GM13977 (cell line): Measurements from ENCODE around the gene AKNA.

Source experiments
- DNase-seq: peaks from one replicate; pipeline ENCODE4 v3.0.0; 2012; ENCODE audit warnings: low spot score
- in situ Hi-C: fragments of 300-500 bp; cut with MboI; formaldehyde crosslinking; loops from one replicate; pipeline ENCODE4 v1.12.0; 2022; ENCODE audit warnings: low sequenced_read_pairs, low pct_unique_long_range_greater_than_20kb, mixed read lengths, inconsistent platforms; ENCODE audit not compliant: unreplicated experiment
- TF ChIP-seq, protein P1 (sequence below): IDR thresholded peaks from 2 replicates; pipeline ENCODE4 v1.5.1; 2012; ENCODE audit warnings: mild to moderate bottlenecking, control low read depth; ENCODE audit not compliant: insufficient read depth; ENCODE audit errors: extremely low read depth, missing control alignments

Gene AKNA

DNA sequence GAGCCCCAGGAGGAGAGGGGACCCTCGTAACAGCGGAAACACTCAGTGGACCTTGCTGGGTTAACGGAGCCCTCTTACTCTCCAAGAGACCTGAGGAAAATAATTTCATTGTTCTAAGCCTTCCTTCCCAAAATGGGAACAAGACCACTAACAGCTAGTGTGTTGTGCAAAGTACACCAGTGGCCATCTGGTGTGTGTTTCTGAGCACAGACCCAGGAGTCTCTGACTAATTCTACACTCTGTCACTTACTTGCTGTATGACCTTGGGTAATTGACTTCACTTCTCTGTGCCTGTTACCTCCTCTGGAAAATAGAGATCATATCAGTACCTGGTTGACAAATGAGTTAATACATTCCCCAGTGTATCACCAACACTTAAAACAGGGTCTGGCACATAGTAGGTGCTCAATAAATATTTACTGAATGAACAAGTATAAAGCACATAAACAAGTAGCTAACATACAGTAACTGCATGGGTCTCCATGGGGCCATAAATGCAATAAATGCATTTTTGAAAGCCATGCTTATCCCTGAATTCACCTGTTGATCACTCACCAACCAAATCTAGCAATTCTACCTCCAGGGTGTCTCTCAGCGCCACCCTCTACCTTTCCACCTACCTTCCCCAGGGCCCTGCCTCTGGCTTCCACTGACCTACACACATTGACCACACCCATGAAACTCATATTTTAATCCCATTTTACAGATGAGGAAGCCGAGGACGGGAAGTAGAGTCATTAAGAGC is 44.7 kb upstream of the AKNA start:
- no peak for DNase-seq
- TF ChIP-seq, protein P1, sequence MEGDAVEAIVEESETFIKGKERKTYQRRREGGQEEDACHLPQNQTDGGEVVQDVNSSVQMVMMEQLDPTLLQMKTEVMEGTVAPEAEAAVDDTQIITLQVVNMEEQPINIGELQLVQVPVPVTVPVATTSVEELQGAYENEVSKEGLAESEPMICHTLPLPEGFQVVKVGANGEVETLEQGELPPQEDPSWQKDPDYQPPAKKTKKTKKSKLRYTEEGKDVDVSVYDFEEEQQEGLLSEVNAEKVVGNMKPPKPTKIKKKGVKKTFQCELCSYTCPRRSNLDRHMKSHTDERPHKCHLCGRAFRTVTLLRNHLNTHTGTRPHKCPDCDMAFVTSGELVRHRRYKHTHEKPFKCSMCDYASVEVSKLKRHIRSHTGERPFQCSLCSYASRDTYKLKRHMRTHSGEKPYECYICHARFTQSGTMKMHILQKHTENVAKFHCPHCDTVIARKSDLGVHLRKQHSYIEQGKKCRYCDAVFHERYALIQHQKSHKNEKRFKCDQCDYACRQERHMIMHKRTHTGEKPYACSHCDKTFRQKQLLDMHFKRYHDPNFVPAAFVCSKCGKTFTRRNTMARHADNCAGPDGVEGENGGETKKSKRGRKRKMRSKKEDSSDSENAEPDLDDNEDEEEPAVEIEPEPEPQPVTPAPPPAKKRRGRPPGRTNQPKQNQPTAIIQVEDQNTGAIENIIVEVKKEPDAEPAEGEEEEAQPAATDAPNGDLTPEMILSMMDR = no peak
- in situ Hi-C loops = no loop called here

DNA sequence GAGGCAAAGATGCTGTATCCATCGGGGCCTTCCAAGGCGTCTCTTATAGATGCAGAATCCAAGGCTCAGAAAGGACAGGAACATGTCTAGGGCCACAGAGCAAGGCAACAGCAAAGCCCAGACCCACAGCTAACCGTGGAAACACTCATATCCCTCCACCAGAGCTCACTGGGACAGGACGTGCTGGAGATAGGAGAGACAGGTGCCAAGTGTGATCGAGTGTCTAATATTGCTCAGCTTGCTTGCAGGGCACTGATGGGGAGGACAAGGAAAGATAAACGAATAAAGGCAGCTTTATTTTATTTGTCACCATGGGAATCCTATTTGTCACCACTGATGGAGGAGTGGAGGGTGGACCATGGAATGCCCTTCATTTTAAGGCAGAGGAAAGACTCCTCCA is 44.0 kb upstream of the AKNA start:
- TF ChIP-seq, protein P1 = no peak
- in situ Hi-C loops = no loop called here
- no peak for DNase-seq

GRCh38 chr9:114431003-114431402 is 43.2 kb upstream of the AKNA start:
- no peak for DNase-seq
- TF ChIP-seq, protein P1 = no peak
- in situ Hi-C loops = no loop called here

DNA sequence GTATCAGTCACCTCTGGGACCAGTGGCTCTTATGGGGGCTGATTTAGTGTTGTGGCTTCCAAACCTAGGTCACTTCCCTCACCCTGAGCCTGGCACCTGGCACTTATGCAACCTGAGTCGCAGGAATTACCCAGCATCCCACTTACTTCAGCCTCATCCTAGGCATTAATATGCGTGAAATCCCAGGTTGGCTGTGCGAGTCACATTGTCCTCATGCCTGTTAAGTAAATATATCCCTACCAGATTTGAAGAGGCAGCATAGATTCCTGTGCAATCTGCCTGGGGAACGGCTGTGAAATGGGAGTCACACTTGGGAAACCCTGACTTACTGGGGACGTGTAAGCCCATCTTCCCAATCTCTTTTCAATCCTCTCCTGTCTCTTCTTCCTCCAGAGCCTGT is 42.7 kb upstream of the AKNA start:
- TF ChIP-seq, protein P1 = no peak
- DNase-seq = no peak
- in situ Hi-C loops = no loop called here

DNA sequence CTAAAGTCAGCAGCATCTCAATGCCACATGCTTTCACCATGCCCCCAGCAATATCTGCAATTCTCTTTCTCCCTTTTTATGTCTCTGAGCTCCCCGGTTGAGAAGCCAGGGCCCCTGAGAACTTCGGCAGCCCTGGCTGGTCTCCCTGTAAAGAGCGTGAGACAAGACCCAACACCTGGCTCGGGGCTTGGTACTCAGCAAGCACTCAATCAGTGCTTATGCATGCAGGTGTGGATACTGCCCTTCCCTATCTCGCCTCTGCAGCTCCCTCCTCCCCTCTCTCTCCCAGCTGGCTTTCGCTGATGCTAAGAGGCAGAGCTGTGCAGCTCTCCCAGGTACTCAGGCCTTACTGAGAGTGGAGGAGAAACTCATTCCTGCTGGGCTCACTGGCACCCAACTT is 41.7 kb upstream of the AKNA start:
- in situ Hi-C loops = no loop called here
- TF ChIP-seq, protein P1 = no peak
- DNase-seq = no peak

GRCh38 chr9:114428466-114428865 is 40.7 kb upstream of the AKNA start:
- TF ChIP-seq, protein P1 = no peak
- in situ Hi-C loops = no loop called here
- DNase-seq = no peak
